Dedifferentiated amniotic fluid mesenchymal stem cell (primary cell): ENCODE results near the gene BZW2.

Source experiments
- DNase-seq: peaks from one replicate; pipeline ENCODE4 v3.0.0-alpha.2; 2016; ENCODE audit errors: extremely low spot score

Gene BZW2

GRCh38 chr7:16718111-16718656, 72.2 kb downstream of the BZW2 start:
- DNase-seq = no peak

- no peak for DNase-seq
Observed at GRCh38 chr7:16719699-16720098, 73.7 kb downstream of the BZW2 start.

GRCh38 chr7:16721541-16721940, 75.6 kb downstream of the BZW2 start:
- no peak for DNase-seq

- no peak for DNase-seq
Observed at GRCh38 chr7:16724344-16724743, 78.4 kb downstream of the BZW2 start.

- no peak for DNase-seq
Observed at GRCh38 chr7:16726189-16726588, 80.2 kb downstream of the BZW2 start.

GRCh38 chr7:16727736-16728135, 81.8 kb downstream of the BZW2 start:
- no peak for DNase-seq

GRCh38 chr7:16728811-16729210, 82.8 kb downstream of the BZW2 start:
- no peak for DNase-seq

- no peak for DNase-seq
Observed at GRCh38 chr7:16729541-16729940, 83.6 kb downstream of the BZW2 start.

GRCh38 chr7:16730937-16731336, 85.0 kb downstream of the BZW2 start:
- no peak for DNase-seq

- no peak for DNase-seq
Observed at GRCh38 chr7:16732828-16733227, 86.8 kb downstream of the BZW2 start.

- DNase-seq = no peak
Observed at GRCh38 chr7:16734148-16734726, 88.3 kb downstream of the BZW2 start.

GRCh38 chr7:16735020-16735419, 89.0 kb downstream of the BZW2 start:
- DNase-seq = no peak

GRCh38 chr7:16738011-16738688, 92.2 kb downstream of the BZW2 start:
- DNase-seq = no peak

GRCh38 chr7:16739863-16740622, 94.1 kb downstream of the BZW2 start:
- peak; percentile 51 for DNase-seq

GRCh38 chr7:16740623-16740953, 94.6 kb downstream of the BZW2 start:
- DNase-seq = no peak

GRCh38 chr7:16740996-16741395, 95.0 kb downstream of the BZW2 start:
- no peak for DNase-seq

GRCh38 chr7:16741676-16742075, 95.7 kb downstream of the BZW2 start:
- DNase-seq = no peak

GRCh38 chr7:16742547-16742946, 96.6 kb downstream of the BZW2 start:
- DNase-seq = no peak

- no peak for DNase-seq
Observed at GRCh38 chr7:16743236-16743635, 97.3 kb downstream of the BZW2 start.

GRCh38 chr7:16744518-16745250, 98.7 kb downstream of the BZW2 start:
- no peak for DNase-seq

GRCh38 chr7:16745645-16746044, 99.7 kb downstream of the BZW2 start:
- no peak for DNase-seq

- DNase-seq = no peak
Observed at GRCh38 chr7:16747102-16747501, 101.1 kb downstream of the BZW2 start.
